HepG2 (cell line): ENCODE measurements around the gene UNC119B. TPM values are rescaled to one million over a fixed set of nuclear protein-coding genes. Genes with fewer than 3 reads are reported as not detected.

Source experiments
- ATAC-seq: fragments of 200-7000 bp; cut with Tn5 transposase; 3 replicates; pipeline ENCODE4 v1.9.1; 2020; ENCODE audit warnings: mild to moderate bottlenecking, moderate library complexity
- BruUV-seq: library from RNA; stranded (reverse); fragments of 400-500 nt; replicated peaks from 2 replicates; lab custom pipeline; 2021; lab: Mats Ljungman, UMichigan
- CTCF ChIA-PET: fragments of 300-600 bp; formaldehyde crosslinking; extraction: SDS; loops from one replicate; lab custom pipeline; 2021; ENCODE audit warnings: low total read pairs, inconsistent platforms, low intra/inter-chr PET ratio; lab: Yijun Ruan, JAX
- POLR2A ChIA-PET: fragments of 350-600 bp; sonication (Branson Sonifier 250); formaldehyde crosslinking; loops from one replicate; lab custom pipeline; 2020; ENCODE audit warnings: antibody characterized with exemption, inconsistent platforms; lab: Yijun Ruan, JAX
- DNase-seq: peaks from one replicate; pipeline ENCODE4 v3.0.0-alpha.2; 2015; ENCODE audit warnings: low spot score
- FAIRE-seq: peaks from 3 replicates; lab custom pipeline; 2011; peaks lifted over from hg19 to GRCh38; lab: Jason Lieb, UNC
- H2AFZ ChIP-seq: one replicate; pipeline ENCODE4 v1.6.1; 2011; ENCODE audit warnings: low read length, inconsistent platforms
- H3K27ac ChIP-seq: fragments of 300-600 bp; 3 replicates; pipeline ENCODE4 v1.8.0; 2011; ENCODE audit warnings: mixed run types, mild to moderate bottlenecking, mixed read lengths, low read length, inconsistent platforms; ENCODE audit not compliant: insufficient read depth; ENCODE audit errors: extremely low read length
- H3K27me3 ChIP-seq, 2 experiments: fragments of 200-600 bp in 1 of 2; 2 replicates in 1 of 2; 3 replicates in 1 of 2; pipeline versions ENCODE4 v1.6.0 to v1.8.0; 2011; ENCODE audit warnings: low read length in 2 of 2, mild to moderate bottlenecking in 2 of 2, moderate library complexity in 2 of 2, inconsistent platforms in 1 of 2; ENCODE audit not compliant: insufficient read depth in 2 of 2, control insufficient read depth in 1 of 2
- H3K36me3 ChIP-seq, 2 experiments: fragments of 200-600 bp in 1 of 2; replicated peaks in 1 of 2; 2 replicates in 1 of 2; 3 replicates in 1 of 2; pipeline versions ENCODE4 v1.5.1 to v1.8.0; 2011; ENCODE audit warnings: low read length in 2 of 2, inconsistent platforms in 1 of 2; ENCODE audit not compliant: insufficient read depth in 2 of 2, control insufficient read depth in 1 of 2
- H3K4me1 ChIP-seq: 2 replicates; pipeline ENCODE4 v1.5.1; 2012; ENCODE audit warnings: low read length, inconsistent platforms; ENCODE audit not compliant: insufficient read depth
- H3K4me2 ChIP-seq: 2 replicates; pipeline ENCODE4 v1.6.0; 2011; ENCODE audit warnings: low read depth, low read length, inconsistent platforms
- H3K4me3 ChIP-seq, 3 experiments: fragments of 200-600 bp in 1 of 3; sonication (generic), shearing (Covaris generic) in 1 of 3; replicated peaks in 1 of 3; 2 replicates each; pipeline ENCODE4 v1.5.1; 2011 to 2016; ENCODE audit warnings: low read length in 3 of 3, inconsistent platforms in 2 of 3, low read depth in 2 of 3, mild to moderate bottlenecking in 2 of 3, control low read depth in 1 of 3, mixed read lengths in 1 of 3; ENCODE audit not compliant: insufficient read depth in 1 of 3
- H3K79me2 ChIP-seq: one replicate; pipeline ENCODE4 v1.6.1; 2011; ENCODE audit warnings: low read length, inconsistent platforms; ENCODE audit not compliant: insufficient read depth
- H3K9ac ChIP-seq: 2 replicates; pipeline ENCODE4 v1.6.0; 2011; ENCODE audit warnings: mild to moderate bottlenecking, low read depth, low read length, inconsistent platforms; ENCODE audit not compliant: insufficient read depth
- H3K9me3 ChIP-seq: 2 replicates; pipeline ENCODE4 v1.5.1; 2012; ENCODE audit warnings: mild to moderate bottlenecking, low read length
- H4K20me1 ChIP-seq: 2 replicates; pipeline ENCODE4 v1.6.0; 2011; ENCODE audit warnings: inconsistent platforms, mild to moderate bottlenecking, low read length, moderate library complexity; ENCODE audit not compliant: insufficient read depth
- MAZ ChIP-seq, 2 experiments: sonication (generic) in 1 of 2; formaldehyde crosslinking in 1 of 2; IDR thresholded peaks; 2 replicates each; pipeline versions ENCODE4 v1.5.0 to v1.6.1; 2012 to 2020; ENCODE audit warnings: low read depth in 2 of 2, mild to moderate bottlenecking in 2 of 2, borderline replicate concordance in 1 of 2, improper control_type of control experiment in 1 of 2, low read length in 1 of 2, missing genetic modification reagents in 1 of 2, moderate library complexity in 1 of 2
- NBN ChIP-seq: fragments of 450-650 bp; conservative IDR thresholded peaks from 2 replicates; pipeline ENCODE4 v1.6.1; 2017
- PPARG ChIP-seq: conservative IDR thresholded peaks from 2 replicates; pipeline ENCODE4 v1.6.1; 2016; ENCODE audit warnings: missing biosample characterization, missing genetic modification reagents
- SMAD1 ChIP-seq: sonication (generic); formaldehyde crosslinking; IDR thresholded peaks from 2 replicates; pipeline ENCODE4 v1.4.0; 2020; ENCODE audit warnings: missing genetic modification reagents, low read depth, mild to moderate bottlenecking, borderline replicate concordance
- SRSF1 ChIP-seq: fragments of 200-400 bp; formaldehyde crosslinking; optimal IDR thresholded peaks from 2 replicates; pipeline ENCODE3; 2017; ENCODE audit warnings: mild to moderate bottlenecking, low read depth, low read length, moderate library complexity
- SUZ12 ChIP-seq: fragments of 150-350 bp; IDR thresholded peaks from 2 replicates; pipeline ENCODE4 v1.6.1; 2014; ENCODE audit warnings: low read depth, low read length
- TBP ChIP-seq: sonication (generic); formaldehyde crosslinking; IDR thresholded peaks from 2 replicates; pipeline ENCODE4 v1.5.0; 2020; ENCODE audit warnings: missing genetic modification reagents
- TCF7 ChIP-seq: sonication (generic); IDR thresholded peaks from 2 replicates; pipeline ENCODE4 v1.6.1; 2016; ENCODE audit warnings: antibody characterized with exemption, low read depth
- U2AF2 ChIP-seq: fragments of 200-400 bp; formaldehyde crosslinking; IDR thresholded peaks from 2 replicates; pipeline ENCODE4 v1.6.1; 2017; ENCODE audit warnings: low read depth, mild to moderate bottlenecking, low read length
- XRCC5 ChIP-seq: fragments of 200-400 bp; formaldehyde crosslinking; optimal IDR thresholded peaks from 2 replicates; pipeline ENCODE3; 2017; ENCODE audit warnings: mild to moderate bottlenecking, low read length
- ZBTB37 ChIP-seq: sonication (generic); formaldehyde crosslinking; IDR thresholded peaks from 2 replicates; pipeline ENCODE4 v1.4.0; 2020; ENCODE audit warnings: mild to moderate bottlenecking, missing genetic modification reagents
- ZFP1 ChIP-seq: IDR thresholded peaks from 2 replicates; pipeline ENCODE4 v1.6.1; 2016
- ZNF180 ChIP-seq: sonication (generic); formaldehyde crosslinking; IDR thresholded peaks from 2 replicates; pipeline ENCODE4 v1.4.0; 2020; ENCODE audit warnings: low read depth, missing genetic modification reagents, borderline replicate concordance
- ZNF567 ChIP-seq: sonication (generic); formaldehyde crosslinking; IDR thresholded peaks from 2 replicates; pipeline ENCODE4 v1.8.1; 2023; ENCODE audit warnings: mild to moderate bottlenecking, missing genetic modification reagents, borderline replicate concordance
- WGBS: methylation state at CpG from one replicate; pipeline ENCODE4 v1.1.6; 2017; ENCODE audit warnings: low lambda C conversion rate; 5-methylcytosine and 5-hydroxymethylcytosine counted together
- in situ Hi-C: cut with HindIII; loops from 2 replicates; pipeline ENCODE4 v1.10.0; 2017; ENCODE audit warnings: low pct_unique_long_range_greater_than_20kb; ENCODE audit not compliant: extremely low pct_ligation_motif_present
- intact Hi-C: fragments of 100-400 bp; cut with micrococcal nuclease; formaldehyde crosslinking; loops from one replicate; pipeline ENCODE4 v1.10.0; 2022; ENCODE audit not compliant: unreplicated experiment
- polyA plus RNA-seq, 8 experiments: library from polyadenylated mRNA; depleted of rRNA in 3 of 8; stranded (reverse) in 7 of 8; unstranded in 1 of 8; fragments of >200 nt; fragmentation: Illumina TruSeq in 4 of 8; extraction: Trizol in 4 of 8; gene quantifications; 2 replicates each; pipeline versions ENCODE4 v1.2.1 to v1.2.3, GENCODE V29; 2011 to 2016; ENCODE audit warnings: low read depth in 4 of 8, missing spikeins in 1 of 8, mixed read lengths in 1 of 8; ENCODE audit not compliant: insufficient read depth in 1 of 8
- total RNA-seq, 5 experiments: library from RNA; depleted of rRNA; stranded (reverse); fragments of >200 nt; fragmentation: Illumina TruSeq; extraction: Trizol; gene quantifications; 2 replicates each; pipeline ENCODE4 v1.2.3, GENCODE V29; 2016; ENCODE audit warnings: low read depth in 1 of 5
- TF ChIP-seq, protein P1 (sequence below): sonication (generic); formaldehyde crosslinking; IDR thresholded peaks from 2 replicates; pipeline ENCODE4 v1.5.0; 2020; ENCODE audit warnings: missing genetic modification reagents
- TF ChIP-seq, protein P2 (sequence below): sonication (generic); formaldehyde crosslinking; IDR thresholded peaks from 2 replicates; pipeline ENCODE4 v1.4.0; 2020; ENCODE audit warnings: mild to moderate bottlenecking, missing genetic modification reagents
- TF ChIP-seq, protein P3 (sequence below): sonication (generic); formaldehyde crosslinking; IDR thresholded peaks from 2 replicates; pipeline ENCODE4 v1.4.0; 2020; ENCODE audit warnings: missing genetic modification reagents
- TF ChIP-seq, protein P4 (sequence below): sonication (generic); formaldehyde crosslinking; IDR thresholded peaks from 2 replicates; pipeline ENCODE4 v1.5.0; 2020; ENCODE audit warnings: missing genetic modification reagents

UNC119B gene
- total and polyA plus RNA-seq, 2 of the 13 experiments (the other 11 are each of a cell fraction or from before 2014, with no cell fraction given), result 19.6 to 19.7 TPM

DNA sequence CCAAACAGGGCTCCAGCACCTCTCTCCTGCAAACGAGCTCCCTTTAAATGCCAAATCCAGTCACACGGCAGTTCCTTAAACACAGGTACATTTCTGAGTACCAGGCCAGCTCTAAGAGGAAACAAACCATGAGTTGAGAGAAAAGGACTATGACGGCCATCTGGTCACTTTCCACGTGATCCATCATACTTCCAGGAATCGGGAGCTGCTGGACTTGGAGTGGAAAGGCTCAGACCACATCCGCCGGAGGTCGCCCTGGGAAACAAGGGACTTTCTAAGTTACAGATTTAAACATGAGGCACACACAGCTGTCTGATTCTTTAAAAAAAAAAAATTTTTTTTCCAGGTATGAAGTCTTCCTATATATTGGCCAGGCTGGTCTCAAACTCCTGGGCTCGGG is 54.6 kb downstream of the UNC119B start:
- intact Hi-C loops (no loop called here), in situ Hi-C loops (no loop called here)
- ATAC-seq, result no peak
- no peak overlapping the region for H2AFZ ChIP-seq
- H3K9me3 ChIP-seq, result no peaks in the 10 kb centered on the region
- 95% methylated on average over 9 of the region's 9 CpGs for WGBS
- no peak for FAIRE-seq
- no peaks in the 10 kb centered on the region for H3K79me2 ChIP-seq
- H3K27me3 ChIP-seq, result no peaks in the 10 kb centered on the region
- no peak for DNase-seq
- POLR2A ChIA-PET, result interaction anchor here (0.6 kb wide), 1 partner anchor 17 kb away, joined by 5 read pairs; no protein-coding TSS in a partner anchor
- no peak overlapping the region for H3K9ac ChIP-seq
- CTCF ChIA-PET, result no interaction called here
- H3K27ac ChIP-seq, result no peak overlapping the region
- no TSS peak for BruUV-seq
- H3K4me2 ChIP-seq, result no peak overlapping the region
- TF ChIP-seq ZFP1 (CRISPR knock-in tag) (no peak), MAZ (IDR thresholded peaks at IDR 0.05; ENCODE audit: borderline replicate concordance, low read depth, low read length) (no peak), MAZ (CRISPR knock-in tag; IDR thresholded peaks at IDR 0.05; ENCODE audit: low read depth) (no peak), U2AF2 (no peak), XRCC5 (no peak), TCF7 (no peak), SMAD1 (CRISPR knock-in tag) (no peak), SRSF1 (no peak), SUZ12 (no peak), ZNF567 (CRISPR knock-in tag) (no peak), ZBTB37 (CRISPR knock-in tag) (no peak), PPARG (CRISPR knock-in tag) (no peak), NBN (no peak), ZNF180 (no peak), TBP (CRISPR knock-in tag) (no peak)
- TF ChIP-seq, protein P1, sequence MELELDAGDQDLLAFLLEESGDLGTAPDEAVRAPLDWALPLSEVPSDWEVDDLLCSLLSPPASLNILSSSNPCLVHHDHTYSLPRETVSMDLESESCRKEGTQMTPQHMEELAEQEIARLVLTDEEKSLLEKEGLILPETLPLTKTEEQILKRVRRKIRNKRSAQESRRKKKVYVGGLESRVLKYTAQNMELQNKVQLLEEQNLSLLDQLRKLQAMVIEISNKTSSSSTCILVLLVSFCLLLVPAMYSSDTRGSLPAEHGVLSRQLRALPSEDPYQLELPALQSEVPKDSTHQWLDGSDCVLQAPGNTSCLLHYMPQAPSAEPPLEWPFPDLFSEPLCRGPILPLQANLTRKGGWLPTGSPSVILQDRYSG (CRISPR knock-in tag), result no peak
- TF ChIP-seq, protein P2, sequence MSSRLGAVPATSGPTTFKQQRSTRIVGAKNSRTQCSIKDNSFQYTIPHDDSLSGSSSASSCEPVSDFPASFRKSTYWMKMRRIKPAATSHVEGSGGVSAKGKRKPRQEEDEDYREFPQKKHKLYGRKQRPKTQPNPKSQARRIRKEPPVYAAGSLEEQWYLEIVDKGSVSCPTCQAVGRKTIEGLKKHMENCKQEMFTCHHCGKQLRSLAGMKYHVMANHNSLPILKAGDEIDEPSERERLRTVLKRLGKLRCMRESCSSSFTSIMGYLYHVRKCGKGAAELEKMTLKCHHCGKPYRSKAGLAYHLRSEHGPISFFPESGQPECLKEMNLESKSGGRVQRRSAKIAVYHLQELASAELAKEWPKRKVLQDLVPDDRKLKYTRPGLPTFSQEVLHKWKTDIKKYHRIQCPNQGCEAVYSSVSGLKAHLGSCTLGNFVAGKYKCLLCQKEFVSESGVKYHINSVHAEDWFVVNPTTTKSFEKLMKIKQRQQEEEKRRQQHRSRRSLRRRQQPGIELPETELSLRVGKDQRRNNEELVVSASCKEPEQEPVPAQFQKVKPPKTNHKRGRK (CRISPR knock-in tag), result no peak
- TF ChIP-seq, protein P3, sequence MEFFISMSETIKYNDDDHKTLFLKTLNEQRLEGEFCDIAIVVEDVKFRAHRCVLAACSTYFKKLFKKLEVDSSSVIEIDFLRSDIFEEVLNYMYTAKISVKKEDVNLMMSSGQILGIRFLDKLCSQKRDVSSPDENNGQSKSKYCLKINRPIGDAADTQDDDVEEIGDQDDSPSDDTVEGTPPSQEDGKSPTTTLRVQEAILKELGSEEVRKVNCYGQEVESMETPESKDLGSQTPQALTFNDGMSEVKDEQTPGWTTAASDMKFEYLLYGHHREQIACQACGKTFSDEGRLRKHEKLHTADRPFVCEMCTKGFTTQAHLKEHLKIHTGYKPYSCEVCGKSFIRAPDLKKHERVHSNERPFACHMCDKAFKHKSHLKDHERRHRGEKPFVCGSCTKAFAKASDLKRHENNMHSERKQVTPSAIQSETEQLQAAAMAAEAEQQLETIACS (CRISPR knock-in tag), result no peak
- TF ChIP-seq, protein P4, sequence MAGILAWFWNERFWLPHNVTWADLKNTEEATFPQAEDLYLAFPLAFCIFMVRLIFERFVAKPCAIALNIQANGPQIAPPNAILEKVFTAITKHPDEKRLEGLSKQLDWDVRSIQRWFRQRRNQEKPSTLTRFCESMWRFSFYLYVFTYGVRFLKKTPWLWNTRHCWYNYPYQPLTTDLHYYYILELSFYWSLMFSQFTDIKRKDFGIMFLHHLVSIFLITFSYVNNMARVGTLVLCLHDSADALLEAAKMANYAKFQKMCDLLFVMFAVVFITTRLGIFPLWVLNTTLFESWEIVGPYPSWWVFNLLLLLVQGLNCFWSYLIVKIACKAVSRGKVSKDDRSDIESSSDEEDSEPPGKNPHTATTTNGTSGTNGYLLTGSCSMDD (CRISPR knock-in tag), result no peak
- H3K36me3 ChIP-seq, result peaks cover 17 to 70% of the 10 kb centered on the region in 2 experiments
- no peaks in the 10 kb centered on the region for H4K20me1 ChIP-seq
- H3K4me1 ChIP-seq, result no peaks in the 10 kb centered on the region
- H3K4me3 ChIP-seq, result no peak overlapping the region
